ENCODE data around the gene SRRT. TPM values are rescaled to one million over a fixed set of nuclear protein-coding genes. Genes with fewer than 3 reads are reported as not detected.
"Not testable (repeated sequence)": the region's sequence is repeated elsewhere in the genome, so short reads cannot be mapped to it uniquely, and the experiment has no call there.

Gene SRRT
- polyA plus RNA-seq, 5 donors = 144 to 206 (median 173) TPM

- not testable (repeated sequence) for DNase-seq
Observed at GRCh38 chr7:100923616-100924015, 48.7 kb downstream of the SRRT start.

- DNase-seq = no peak
Observed at GRCh38 chr7:100929808-100930174, 54.9 kb downstream of the SRRT start.

- no peak for DNase-seq
Observed at GRCh38 chr7:100933734-100934133, 58.8 kb downstream of the SRRT start.

- not testable (repeated sequence) for DNase-seq
Observed at GRCh38 chr7:100935381-100935780, 60.5 kb downstream of the SRRT start.

- not testable (repeated sequence) for DNase-seq
Observed at GRCh38 chr7:100936167-100936566, 61.3 kb downstream of the SRRT start.

Other genes with a start within 250 kb of the SRRT start
- gene TFR2, start 233.6 kb upstream of the SRRT start, polyA plus RNA-seq (ENCODE audit: insufficient read depth in 1 of 5, insufficient read length in 5 of 5, low replicate concordance in 1 of 5) = 1 to 10 TPM; 1.1 to 4.6 (median 1.6) TPM
- gene ACTL6B, start 218.7 kb upstream of the SRRT start, polyA plus RNA-seq (ENCODE audit: insufficient read depth in 1 of 5, insufficient read length in 5 of 5, low replicate concordance in 1 of 5) = under 1 TPM in 3 of 5 donors, not detected in 2; 0.13 to 0.40 (median 0.28) TPM
- gene GNB2, start 201.4 kb upstream of the SRRT start, polyA plus RNA-seq (ENCODE audit: insufficient read depth in 1 of 5, insufficient read length in 5 of 5, low replicate concordance in 1 of 5) = 100 to 1,000 TPM; 131 to 271 (median 184) TPM
- 10 to 100 TPM; 30.4 to 52.9 (median 42.0) TPM for gene GIGYF1, start 180.9 kb upstream of the SRRT start, polyA plus RNA-seq (ENCODE audit: insufficient read depth in 1 of 5, insufficient read length in 5 of 5, low replicate concordance in 1 of 5)
- 10 to 100 TPM; 15.0 to 31.3 (median 18.0) TPM for gene POP7, start 169.0 kb upstream of the SRRT start, polyA plus RNA-seq (ENCODE audit: insufficient read depth in 1 of 5, insufficient read length in 5 of 5, low replicate concordance in 1 of 5)
- under 1 TPM in 4 of 5 donors, not detected in 1; 0.13 to 0.24 (median 0.16) TPM for gene EPO, start 154.6 kb upstream of the SRRT start, polyA plus RNA-seq (ENCODE audit: insufficient read depth in 1 of 5, insufficient read length in 5 of 5, low replicate concordance in 1 of 5)
- under 1 TPM in 2 of 5 donors, not detected in 3; 0.01 to 0.03 TPM for gene ZAN, start 141.5 kb upstream of the SRRT start, polyA plus RNA-seq (ENCODE audit: insufficient read depth in 1 of 5, insufficient read length in 5 of 5, low replicate concordance in 1 of 5)
- 100 to 1,000 TPM in 2 of 5 donors, 10 to 100 TPM in 3; 79.7 to 112 (median 93.4) TPM for gene EPHB4, start 47.6 kb upstream of the SRRT start, polyA plus RNA-seq (ENCODE audit: insufficient read depth in 1 of 5, insufficient read length in 5 of 5, low replicate concordance in 1 of 5)
- 10 to 100 TPM; 25.7 to 48.3 (median 39.2) TPM for gene SLC12A9, start 22.4 kb upstream of the SRRT start, polyA plus RNA-seq (ENCODE audit: insufficient read depth in 1 of 5, insufficient read length in 5 of 5, low replicate concordance in 1 of 5)
- 100 to 1,000 TPM in 1 of 5 donors, 10 to 100 TPM in 4; 54.3 to 101 (median 69.5) TPM for gene TRIP6, start 7.7 kb upstream of the SRRT start, polyA plus RNA-seq (ENCODE audit: insufficient read depth in 1 of 5, insufficient read length in 5 of 5, low replicate concordance in 1 of 5)
- 1 to 10 TPM in 2 of 5 donors, under 1 TPM in 3; 0.42 to 2.0 (median 0.84) TPM for gene UFSP1, start 14.6 kb downstream of the SRRT start, polyA plus RNA-seq (ENCODE audit: insufficient read depth in 1 of 5, insufficient read length in 5 of 5, low replicate concordance in 1 of 5)
- 1 to 10 TPM; 2.1 to 6.6 (median 2.6) TPM for gene ACHE, start 20.8 kb downstream of the SRRT start, polyA plus RNA-seq (ENCODE audit: insufficient read depth in 1 of 5, insufficient read length in 5 of 5, low replicate concordance in 1 of 5)
- gene MUC3A, start 74.4 kb downstream of the SRRT start, polyA plus RNA-seq (ENCODE audit: insufficient read depth in 1 of 5, insufficient read length in 5 of 5, low replicate concordance in 1 of 5) = under 1 TPM; 0.37 to 0.73 (median 0.51) TPM
- gene MUC12, start 94.5 kb downstream of the SRRT start, polyA plus RNA-seq (ENCODE audit: insufficient read depth in 1 of 5, insufficient read length in 5 of 5, low replicate concordance in 1 of 5) = 1 to 10 TPM in 2 of 5 donors, under 1 TPM in 3; 0.54 to 2.6 (median 0.93) TPM
- gene MUC17, start 145.0 kb downstream of the SRRT start, polyA plus RNA-seq (ENCODE audit: insufficient read depth in 1 of 5, insufficient read length in 5 of 5, low replicate concordance in 1 of 5) = under 1 TPM in 1 of 5 donors, not detected in 4; 0.31 TPM
- 10 to 100 TPM; 21.8 to 28.0 (median 22.7) TPM for gene TRIM56, start 210.4 kb downstream of the SRRT start, polyA plus RNA-seq (ENCODE audit: insufficient read depth in 1 of 5, insufficient read length in 5 of 5, low replicate concordance in 1 of 5)